ENCODE measurements around the gene SHC2.
"Not testable (repeated sequence)": the region's sequence is repeated elsewhere in the genome, so short reads cannot be mapped to it uniquely, and the experiment has no call there.

Gene SHC2

DNA sequence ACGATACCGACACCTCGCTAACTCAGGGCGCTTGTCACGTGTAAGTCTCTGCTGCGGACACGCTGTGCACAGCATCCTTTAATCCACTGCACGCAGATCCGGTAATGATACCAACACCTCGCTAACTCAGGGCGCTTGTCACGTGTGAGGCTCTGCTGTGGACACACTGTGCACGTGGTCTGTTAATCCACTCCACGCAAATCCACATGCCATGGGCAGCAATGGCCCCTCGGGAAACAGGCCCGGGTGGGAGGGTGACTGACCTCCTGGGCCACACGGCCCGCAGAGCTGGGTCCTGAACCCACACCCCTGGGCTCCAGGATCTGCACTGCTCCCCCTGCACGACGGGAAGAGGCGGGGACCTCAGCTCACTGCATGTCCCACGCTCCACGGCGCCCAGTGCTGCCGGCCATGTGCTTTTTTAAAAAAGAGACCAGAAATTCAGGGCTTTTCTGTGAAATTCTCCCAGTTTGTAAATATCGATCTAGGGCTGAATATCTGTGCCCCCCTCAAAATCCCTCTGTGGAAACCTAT, 16.1 kb downstream of the SHC2 start:
- no peak for DNase-seq

DNA sequence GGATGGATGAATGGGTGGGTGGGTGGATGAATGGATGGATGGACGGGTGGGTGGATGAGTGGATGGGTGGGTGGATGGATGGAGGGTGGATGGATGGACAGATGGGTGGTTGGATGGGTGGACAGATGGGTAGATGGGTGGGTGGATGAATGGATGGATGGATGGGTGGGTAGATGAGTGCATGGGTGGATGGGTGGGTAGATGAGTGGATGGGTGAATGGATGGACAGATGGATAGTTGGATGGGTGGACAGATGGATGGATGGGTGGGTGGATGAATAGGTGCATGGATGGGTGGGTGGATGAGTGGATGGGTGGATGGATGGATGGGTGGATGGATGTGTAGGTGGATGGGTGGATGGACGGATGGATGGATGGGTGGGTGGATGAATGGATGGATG, 17.8 kb downstream of the SHC2 start:
- no peak for DNase-seq

DNA sequence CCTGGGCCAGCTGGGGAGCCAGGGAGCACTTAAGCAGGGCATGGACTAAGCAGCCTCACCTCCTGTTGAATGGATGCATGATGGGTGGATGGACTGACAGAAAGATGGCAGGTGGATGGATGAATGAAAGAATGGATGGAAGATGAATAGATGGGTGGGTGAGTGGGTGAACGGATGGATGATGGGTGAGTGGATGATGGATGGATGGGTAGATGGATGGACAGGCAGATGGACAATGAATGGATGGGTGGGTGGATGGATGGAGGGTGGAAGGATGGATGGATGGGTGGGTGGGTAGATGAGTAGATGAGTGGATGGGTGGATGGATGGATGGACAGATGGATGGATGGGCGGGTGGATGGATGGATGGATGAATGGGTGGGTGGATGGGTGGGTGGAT, 18.7 kb downstream of the SHC2 start:
- DNase-seq, result no peak

DNA sequence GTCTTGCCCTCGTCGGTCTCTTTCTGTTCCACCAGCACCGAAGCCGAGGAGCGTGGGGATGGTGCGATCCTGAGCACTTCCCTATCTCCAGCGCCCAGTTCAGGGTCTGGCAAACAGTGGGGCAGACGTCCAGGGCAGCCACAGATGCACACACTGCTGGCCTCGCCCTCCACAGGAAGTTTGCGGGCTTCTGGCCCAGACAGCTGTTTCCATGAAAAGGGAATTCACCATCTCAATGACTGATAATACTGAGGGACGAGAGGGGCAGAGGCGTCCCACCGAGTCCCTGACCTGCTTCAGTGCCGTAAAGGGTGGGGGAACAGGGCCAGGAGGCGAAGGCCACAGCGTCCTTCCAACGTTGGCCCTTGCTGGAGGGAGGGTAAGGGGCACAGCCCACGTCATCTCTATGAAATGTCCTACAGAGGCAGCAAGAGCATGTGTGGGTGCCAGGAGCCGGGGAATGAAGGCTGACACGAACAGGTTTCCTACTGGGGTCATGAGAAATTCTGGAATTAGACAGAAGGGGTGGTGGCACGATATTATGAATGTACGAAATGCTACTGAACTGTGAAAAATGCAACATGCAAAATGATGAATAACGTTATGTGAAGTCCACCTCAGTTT, 19.5 kb downstream of the SHC2 start:
- DNase-seq, result no peak

DNA sequence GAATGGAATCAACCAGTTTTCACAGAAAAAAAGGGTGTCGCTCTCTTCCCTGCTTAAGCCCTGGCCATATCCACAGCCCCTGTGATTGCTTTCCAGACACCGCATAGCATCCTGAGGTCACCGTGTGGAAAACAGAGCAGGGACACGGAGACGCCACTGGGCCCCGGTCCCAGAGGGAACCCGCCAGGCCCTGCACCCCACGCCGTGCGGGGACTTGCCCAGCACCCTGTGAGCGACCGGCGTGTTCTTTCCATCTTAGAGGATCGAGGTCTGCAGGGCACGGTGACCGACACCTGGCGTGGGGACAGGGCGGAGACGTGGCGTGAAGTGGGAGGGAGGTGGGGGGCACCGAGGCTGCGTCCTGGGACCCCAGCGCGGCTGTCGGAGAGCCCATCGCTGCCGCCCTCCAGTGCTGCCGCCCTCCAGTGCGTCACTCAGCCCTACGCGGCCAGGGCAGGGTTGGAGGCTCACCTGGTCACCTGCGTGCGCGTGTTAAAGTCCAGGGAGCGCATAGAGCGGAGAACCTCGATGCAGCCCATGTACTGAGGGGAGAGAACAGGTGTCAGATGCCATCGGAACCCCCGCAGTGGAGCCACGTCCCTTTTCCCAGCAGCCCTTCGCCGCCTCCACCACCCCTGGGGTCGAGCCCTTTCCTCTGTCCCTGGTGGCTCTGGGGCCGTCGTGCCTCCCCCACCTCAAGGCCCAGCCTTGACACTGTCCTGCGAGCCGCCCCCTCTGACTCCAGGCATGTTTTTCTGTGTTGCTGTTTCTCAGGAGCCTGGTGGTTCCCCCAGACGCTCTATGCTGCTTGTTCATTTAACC, 20.2 kb downstream of the SHC2 start:
- DNase-seq, result no peak

DNA sequence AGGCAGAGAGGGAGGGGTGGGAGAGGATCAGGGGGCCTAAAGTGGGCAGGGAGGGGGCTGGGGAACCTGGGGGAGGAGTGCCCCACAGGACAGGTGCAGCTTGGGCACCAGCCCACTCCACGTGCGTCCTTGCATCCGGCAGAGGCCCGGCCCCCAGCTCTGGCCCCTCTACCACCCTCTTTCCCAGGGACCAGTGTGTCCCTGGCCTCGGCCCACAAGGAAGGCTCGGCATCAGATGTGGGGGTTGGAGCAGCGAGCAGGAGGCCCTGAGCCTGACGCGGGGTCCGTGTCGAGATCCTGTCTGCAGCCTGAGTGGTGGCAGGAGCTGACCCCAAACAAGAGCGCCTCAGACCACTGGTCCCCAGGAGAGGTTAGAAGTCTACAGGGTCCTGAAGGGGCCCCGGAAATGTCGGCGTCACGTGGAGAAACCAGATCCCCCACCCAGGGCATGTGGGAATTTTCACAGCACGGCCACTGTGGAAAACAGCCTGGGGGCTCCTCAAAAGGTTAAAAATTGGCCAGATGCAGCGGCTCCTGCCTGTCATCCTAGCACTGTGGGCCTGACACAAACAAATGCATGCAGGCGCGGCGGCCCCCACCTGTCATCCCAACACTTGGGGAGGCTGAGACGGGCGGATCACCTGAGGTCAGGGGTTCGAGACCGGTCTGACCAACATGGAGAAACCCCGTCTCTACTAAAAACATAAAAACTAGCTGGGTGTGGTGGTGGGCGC, 21.5 kb downstream of the SHC2 start:
- no peak for DNase-seq

DNA sequence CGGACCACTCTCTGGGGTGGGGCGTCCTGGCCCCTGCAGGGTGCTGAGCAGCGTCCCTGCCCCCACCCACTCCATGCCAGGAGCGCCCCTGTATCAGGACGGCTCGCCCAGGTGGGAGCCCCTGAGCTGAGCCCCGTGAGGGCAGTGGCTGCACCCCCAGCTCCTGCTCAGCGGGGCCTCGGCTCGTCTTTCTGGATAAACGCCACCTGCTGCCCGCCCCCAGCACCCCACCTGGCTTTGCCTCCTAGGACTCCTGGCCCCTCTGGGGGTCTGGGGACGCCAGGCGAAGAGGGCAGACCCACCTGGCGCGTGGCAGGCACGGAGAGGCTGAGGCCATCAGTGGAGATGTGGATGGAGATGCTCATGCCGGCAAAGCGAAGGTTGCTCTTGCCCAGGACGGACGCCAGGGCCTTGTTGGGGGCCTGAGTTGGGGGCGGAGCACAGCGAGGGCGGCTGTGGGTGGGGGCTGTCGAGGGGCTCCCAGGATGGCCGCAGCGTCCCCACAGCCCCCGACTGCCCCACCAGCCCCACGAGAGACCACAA, 22.3 kb downstream of the SHC2 start:
- DNase-seq, result no peak

DNA sequence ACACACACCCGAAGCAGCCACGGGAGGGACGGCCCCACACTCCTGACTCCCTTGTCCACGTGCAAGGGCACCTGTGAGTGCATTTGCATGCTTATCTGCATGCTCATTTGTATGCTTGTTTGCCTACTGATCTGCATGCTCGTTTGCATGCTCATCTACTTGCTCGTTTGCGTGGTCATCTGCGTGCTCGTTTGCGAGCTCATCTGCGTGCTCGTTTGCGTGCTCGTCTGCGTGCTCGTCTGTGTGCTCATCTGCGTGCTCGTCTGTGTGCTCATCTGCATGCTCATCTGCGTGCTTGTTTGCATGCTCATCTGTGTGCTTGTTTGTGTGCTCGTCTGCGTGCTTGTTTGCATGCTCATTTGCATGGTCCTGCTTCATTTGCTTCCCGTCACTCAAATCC, 23.8 kb downstream of the SHC2 start:
- no peak for DNase-seq

DNA sequence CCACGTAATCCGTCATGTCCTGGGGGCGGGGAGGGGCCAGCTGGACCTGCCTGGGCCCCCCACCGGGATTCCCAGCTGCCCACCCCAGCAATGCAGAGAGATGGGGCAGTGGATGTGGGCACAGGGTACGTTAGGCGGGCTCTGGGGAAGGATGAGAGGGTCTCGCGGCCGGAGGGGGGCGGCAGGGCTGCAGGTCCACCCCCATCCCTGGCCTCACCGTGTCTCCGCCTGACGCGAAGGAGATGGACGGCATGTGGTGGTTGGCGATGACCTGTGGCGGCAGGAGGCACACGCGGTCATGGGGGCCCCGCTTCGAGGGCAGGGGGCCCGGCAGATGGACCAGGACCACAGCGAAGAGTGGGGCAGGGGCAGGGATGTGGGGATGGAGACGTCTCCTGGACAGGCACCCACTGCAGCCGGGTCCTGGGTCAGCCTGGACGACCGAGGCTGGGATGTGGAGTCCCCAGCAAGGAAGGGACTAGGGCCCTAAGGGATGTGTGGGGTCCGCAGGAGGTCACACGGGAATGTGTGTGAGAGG, 24.4 kb downstream of the SHC2 start:
- no peak for DNase-seq

DNA sequence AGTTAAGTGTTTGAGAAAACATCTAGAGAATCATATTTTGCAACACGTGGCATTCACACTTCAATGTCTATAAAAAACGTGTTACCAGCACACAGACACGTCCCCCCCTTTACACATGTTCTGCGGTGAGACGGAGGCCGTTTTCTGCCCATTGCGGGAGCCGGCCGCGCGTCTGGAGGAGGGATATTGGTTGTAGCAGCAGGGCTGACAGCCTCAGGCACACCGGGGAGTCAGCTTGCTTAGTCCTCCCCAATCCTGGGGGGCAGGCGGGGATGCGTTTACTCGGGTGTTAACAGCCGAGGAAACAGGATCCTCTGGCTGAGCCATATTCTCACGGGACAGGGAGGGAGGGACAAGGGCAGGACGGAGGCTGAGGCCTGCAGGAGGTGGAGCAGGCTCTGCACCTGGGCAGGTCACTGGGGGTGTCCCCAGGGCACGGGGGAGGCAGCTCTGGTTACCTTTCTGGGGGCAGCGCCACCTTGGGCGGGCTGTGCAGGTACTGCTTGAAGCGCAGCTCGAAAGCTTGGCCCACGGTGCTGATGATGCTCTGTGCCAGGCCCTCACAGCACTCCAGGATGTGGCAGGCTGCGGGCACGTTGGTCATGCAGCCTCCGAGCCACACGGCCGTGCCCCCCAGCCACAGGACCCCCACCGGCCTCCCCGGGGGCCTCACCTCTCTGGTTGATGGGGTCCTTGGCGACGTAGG, 25.0 kb downstream of the SHC2 start:
- DNase-seq, result peak; percentile 89

DNA sequence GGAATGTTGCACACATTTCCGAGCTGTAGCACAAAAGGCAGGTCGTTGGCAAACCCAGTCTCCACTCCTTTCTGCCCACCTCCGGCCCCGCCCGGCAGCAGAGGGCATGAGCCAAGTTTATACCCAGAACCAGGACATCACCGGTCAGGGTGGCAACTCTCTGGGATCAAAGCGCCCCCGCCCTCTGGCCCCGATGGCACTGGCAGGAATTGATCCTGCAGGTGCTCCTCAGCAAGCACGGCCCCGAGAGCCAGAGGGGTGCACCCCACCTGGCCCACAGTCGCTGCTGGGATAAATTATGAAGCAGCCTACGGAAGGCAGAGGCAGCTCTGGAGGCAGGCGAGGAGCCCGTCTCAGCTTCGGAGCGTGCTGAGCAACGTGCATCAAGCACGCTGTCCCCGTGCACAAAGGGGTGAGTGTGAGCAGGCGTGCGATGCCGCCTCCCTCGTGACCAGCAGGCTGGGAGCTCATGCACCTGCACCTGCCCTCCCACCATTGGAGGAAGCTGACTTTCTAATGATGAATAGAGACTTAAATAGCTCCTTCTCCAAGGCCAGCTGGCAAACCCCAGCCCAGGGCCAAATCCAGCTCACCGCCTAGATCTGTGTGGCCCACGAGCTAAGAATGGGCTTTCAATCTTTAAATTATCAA, 25.7 kb downstream of the SHC2 start:
- DNase-seq, result peak; percentile 68

DNA sequence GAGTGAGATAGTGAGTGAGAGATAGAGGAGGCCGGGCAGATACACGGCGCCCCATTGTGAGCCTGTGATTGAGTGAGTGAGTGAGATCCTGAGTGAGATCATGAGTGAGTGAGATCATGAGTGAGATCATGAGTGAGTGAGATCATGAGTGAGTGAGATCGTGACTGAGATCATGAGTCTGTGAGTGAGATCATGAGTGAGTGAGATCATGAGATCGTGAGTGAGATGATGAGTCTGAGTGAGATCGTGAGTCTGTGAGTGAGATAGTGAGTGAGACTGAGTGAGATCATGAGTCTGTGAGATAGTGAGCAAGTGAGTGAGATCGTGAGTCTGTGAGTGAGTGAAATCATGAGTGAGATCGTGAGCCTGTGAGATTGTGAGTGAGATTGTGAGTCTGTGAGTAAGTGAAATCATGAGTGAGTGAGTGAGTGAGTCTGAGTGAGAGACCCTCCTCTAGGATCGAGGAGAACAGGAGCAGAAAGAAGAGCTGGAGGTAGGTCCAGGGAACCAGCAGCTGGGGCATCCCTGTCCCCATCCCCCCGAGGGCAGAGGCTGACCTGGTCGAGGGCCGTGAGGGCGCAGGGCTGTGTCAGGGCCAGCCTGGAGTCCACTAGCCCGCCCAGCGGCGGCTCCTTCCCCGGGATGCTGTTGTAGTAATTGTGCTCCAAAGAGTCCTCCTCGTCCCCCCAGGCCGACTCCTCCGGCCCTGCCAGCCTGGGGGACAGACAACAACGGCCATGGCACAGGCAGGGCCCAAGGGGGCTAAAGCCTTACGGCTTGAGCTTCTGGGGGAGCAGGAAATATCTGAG, 26.5 kb downstream of the SHC2 start:
- DNase-seq, result no peak

DNA sequence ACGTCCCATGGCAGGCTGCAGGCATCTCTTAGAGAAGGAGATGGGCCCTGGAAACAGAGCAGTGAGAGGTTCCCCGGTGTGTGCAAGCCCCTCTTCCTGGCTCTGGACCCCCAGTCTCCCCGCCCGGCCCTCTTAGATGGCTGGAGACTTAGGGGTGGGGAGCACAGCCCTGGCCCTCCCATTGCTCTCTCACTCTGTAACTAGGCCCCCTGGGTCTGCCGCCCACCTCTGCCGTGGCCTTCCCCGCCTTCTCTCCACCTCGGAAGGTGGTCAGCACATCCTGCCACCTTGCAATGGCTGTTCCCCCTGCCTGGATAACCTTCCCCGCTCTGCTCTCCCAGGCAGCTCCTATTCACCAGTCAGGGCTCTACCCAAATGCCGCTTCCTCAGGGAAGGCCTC, 30.1 kb downstream of the SHC2 start:
- no peak for DNase-seq

DNA sequence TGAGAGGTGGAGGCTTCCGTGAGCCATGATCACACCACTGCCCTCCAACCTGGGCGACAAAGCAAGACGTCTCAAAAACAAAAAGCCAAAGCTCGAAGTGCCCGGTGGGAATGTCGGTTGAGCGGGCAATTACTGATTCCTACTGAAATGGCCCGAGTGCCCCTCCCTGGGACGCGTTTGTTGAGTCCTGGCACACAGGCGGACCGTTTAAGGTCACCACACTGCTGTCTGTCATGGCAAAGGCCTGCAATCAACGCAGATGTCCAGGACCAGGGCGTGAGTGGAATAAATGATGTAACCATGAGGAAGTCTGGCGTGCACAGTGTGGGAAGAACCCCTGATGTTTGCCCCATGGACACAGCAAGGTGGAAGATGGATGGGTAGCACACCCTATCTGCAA, 32.7 kb downstream of the SHC2 start:
- no peak for DNase-seq

DNA sequence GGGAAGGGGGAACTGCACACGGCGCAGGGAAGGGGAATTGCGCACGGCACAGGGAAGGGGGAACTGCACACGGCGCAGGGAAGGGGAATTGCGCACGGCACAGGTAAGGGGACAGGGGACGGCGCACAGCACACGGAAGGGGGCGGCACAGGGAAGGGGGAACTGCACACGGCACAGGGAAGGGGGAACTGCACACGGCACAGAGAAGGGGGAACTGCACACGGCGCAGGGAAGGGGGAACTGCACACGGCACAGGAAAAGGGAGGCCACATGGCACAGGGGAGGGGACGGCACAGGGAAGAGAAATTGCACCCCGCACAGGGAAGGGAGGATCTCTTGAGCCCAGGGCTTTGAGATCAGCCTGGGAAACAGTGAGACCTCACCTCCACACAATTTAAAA, 33.2 kb downstream of the SHC2 start:
- DNase-seq, result peak; percentile 84

DNA sequence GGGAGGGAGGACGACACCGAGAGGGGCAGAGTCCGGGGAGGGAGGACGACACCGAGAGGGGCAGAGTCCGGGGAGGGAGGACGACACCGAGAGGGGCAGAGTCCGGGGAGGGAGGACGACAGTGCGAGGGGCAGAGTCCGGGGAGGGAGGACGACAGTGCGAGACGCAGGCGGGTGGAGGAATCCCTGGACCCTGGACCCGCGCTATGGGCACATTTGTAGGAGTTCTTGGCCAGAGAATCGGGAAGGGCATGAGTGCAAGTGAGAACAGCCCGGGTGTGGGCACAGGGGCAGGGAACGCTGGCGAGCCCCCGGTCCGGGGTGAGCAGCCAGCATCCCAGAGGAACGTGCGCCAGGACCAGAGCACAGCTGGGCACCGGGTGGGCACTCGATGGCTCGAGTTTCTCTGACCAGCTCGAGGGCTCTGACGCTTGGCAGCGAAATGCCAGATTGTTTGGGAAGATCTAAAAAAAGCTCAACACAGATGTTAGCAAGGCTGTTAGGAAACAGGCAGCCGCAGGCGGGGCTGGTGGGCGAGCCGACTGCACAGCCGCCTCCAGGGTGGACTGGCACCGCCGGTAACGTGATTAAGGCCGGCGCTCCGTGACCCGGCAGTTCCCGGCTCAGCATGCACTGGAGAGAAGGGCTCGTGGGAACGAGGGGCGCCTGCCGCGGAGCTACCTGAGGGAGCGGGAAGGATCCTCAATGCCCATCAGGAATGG, 33.9 kb downstream of the SHC2 start:
- peak; percentile 81 for DNase-seq

DNA sequence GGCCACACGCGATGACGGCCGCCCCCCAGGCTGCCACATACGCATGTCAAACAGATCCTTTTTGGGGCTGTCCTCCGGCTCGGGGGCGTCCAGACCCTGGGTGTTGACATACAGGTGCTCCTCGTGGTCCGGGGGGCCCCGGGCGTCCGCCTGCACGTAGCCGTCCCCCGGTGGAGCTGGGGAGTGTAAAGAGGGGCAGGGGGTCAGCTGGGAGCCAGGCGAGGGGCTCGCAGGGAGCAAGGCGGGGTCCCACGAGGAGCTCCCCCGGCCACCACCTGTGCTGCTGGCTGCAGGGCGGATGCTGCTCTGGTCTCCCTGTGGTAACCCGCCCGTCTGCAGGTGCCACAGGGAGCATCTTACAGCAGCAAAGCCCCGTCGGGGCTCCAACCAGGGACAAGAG, 35.8 kb downstream of the SHC2 start:
- no peak for DNase-seq

DNA sequence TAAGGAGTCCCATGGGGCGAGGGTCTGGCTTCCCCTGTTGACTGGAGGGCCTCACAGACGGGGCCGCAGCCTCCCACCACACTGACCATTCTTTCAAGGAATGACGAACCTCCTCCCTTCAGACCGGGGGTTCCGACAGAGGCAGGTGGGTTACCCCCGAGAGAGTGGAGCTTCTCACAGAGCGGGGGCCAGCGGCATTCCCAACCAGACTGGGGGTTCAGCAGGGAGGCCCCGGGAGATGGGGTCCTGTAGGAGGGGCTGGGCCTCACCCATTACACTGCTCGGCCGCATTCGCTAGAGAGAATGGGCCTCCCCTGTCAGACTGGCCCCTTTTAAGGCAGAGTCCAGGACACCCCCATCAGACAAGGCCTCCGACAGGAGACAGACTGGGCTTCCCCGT, 36.3 kb downstream of the SHC2 start:
- no peak for DNase-seq

DNA sequence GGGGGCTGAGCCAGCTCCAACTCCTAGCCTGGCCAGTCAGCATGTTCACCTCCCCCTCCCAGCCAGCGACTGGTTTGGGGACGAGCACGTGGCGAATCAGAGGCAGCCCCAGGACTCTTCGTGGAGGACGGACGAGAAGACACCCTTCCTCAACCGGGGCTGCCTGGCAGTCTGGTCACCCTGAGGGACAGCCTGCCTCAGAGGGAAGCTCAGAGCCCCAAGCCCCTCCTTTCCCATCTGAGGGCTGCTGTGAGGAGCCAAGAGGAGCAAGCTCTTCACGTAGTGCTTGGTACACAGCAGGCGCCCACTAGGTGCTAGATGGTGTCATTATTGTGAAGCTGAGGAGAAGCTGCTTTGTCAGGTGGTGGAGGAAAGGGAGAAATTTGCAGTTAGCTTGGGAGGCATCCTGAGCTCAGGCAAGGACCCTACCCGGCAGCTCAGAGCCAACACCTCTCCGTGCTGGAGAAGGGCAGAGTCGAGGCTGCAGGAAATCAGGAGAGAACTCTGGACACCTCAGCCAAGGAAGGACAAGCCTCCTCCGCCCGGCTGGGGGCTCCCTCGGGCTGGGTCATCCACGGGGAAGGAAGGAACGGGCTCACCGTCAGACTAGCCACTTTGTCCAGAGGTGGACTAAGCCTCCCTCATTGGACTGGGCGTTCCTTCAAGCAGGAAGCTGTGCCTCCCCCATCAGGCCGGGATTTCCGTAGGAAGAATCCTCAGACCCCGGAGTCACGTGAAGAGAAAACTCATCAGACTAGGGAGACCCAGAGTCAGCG, 37.0 kb downstream of the SHC2 start:
- DNase-seq, result no peak

DNA sequence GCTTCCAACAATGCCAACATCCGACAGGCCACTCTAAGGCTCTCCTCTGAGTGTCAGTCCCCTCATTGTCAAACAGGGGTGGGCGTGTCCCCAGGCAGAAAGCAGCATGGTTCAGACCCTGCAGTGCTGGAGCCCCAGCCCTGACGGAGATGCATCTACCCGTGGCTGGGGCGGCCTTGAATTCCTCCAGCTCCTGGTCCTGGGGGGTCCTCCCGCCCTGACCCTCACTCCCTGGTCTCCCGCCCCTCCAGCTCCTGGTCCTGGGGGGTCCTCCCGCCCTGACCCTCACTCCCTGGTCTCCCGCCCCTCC, 38.0 kb downstream of the SHC2 start:
- not testable (repeated sequence) for DNase-seq

Data from NCI-H2171 treated with DMSO at 0.1 percent for 48 hours (cell line).